Sigmoid colon (tissue), 7 donors: ENCODE results near the gene TEC. TPM values are rescaled to one million over a fixed set of nuclear protein-coding genes. Genes with fewer than 3 reads are reported as not detected.

Source experiments
- DNase-seq: peaks from one replicate; pipeline ENCODE4 v3.0.0-alpha.2; 2019
- H3K27ac ChIP-seq, 4 donors: fragments of 200-600 bp; sonication (generic); one replicate each; pipeline ENCODE4 v1.5.1; 2016 to 2019; ENCODE audit warnings: mild to moderate bottlenecking in 1 of 4
- H3K27me3 ChIP-seq, 3 donors: fragments of 200-600 bp; sonication (generic); one replicate each; pipeline ENCODE4 v1.5.1; 2019; ENCODE audit warnings: mild to moderate bottlenecking in 1 of 3
- H3K36me3 ChIP-seq, 4 donors: fragments of 200-600 bp; sonication (generic); one replicate each; pipeline ENCODE4 v1.5.1; 2016 to 2019
- H3K4me1 ChIP-seq, 4 donors: fragments of 200-600 bp; sonication (generic); one replicate each; pipeline ENCODE4 v1.5.1; 2017 to 2019
- H3K4me3 ChIP-seq, 4 donors: fragments of 200-600 bp; sonication (generic); one replicate each; pipeline ENCODE4 v1.5.1; 2017 to 2019; ENCODE audit warnings: mild to moderate bottlenecking in 2 of 4, moderate library complexity in 1 of 4
- H3K9me3 ChIP-seq, 4 donors: fragments of 200-600 bp in 3 of 4; sonication (generic) in 3 of 4; one replicate each; pipeline versions ENCODE4 v1.5.1 to v1.6.1; 2013 to 2019
- CTCF ChIP-seq, 4 experiments: fragments of 450-650 bp in 3 of 4; fragments of 200-600 bp in 1 of 4; IDR thresholded peaks; one replicate each; pipeline ENCODE4 v1.5.1; 2016 to 2019; ENCODE audit warnings: antibody characterized with exemption in 4 of 4, mild to moderate bottlenecking in 3 of 4, moderate library complexity in 2 of 4
- EP300 ChIP-seq, 4 donors: sonication (generic); formaldehyde crosslinking; IDR thresholded peaks; one replicate each; pipeline ENCODE4 v1.6.1; 2017; ENCODE audit warnings: antibody characterized with exemption in 4 of 4
- POLR2A ChIP-seq, 2 donors: fragments of 450-650 bp; IDR thresholded peaks; one replicate each; pipeline ENCODE4 v1.6.1; 2016; ENCODE audit warnings: antibody characterized with exemption in 2 of 2, mild to moderate bottlenecking in 2 of 2, moderate library complexity in 2 of 2
- POLR2AphosphoS5 ChIP-seq, 4 donors: sonication (generic); formaldehyde crosslinking; IDR thresholded peaks; one replicate each; pipeline ENCODE4 v1.6.1; 2017; ENCODE audit warnings: antibody characterized with exemption in 4 of 4
- WGBS, 2 donors: extraction: QIAGEN DNeasy Blood & Tissue Kit; methylation state at CpG; one replicate each; pipeline ENCODE4 v1.1.7; 2013; 5-methylcytosine and 5-hydroxymethylcytosine counted together
- intact Hi-C: fragments of 100-400 bp; cut with DNase I; formaldehyde crosslinking; loops from one replicate; pipeline ENCODE4 v1.15.1; 2023
- polyA plus RNA-seq, 3 donors: library from polyadenylated mRNA; stranded (reverse); fragments of 200-250 nt; gene quantifications; one replicate each; pipeline ENCODE4 v1.2.3, GENCODE V29; 2013
- total RNA-seq, 4 donors: library from RNA; depleted of rRNA; stranded (reverse); fragments of >200 nt; gene quantifications; one replicate each; pipeline ENCODE4 v1.1.0, GENCODE V29; 2016
- donor health status: healthy with polysubstance abuse.
- donor health status: Bipolar disorder and iron deficiency.
- donor health status: healthy.

The TEC gene
- total and polyA plus RNA-seq, 7 donors: 1.1 to 5.3 (median 2.0) TPM

GRCh38 chr4:48247142-48247877 is 22.3 kb downstream of the TEC start:
- WGBS, 2 donors: 79 to 90% methylated on average over 7 of the region's 7 CpGs
- Histone ChIP-seq H3K27me3 (no peaks in the 10 kb centered on the region), H3K27ac (no peak overlapping the region), H3K4me1 (peaks cover 0 to 6% (median 0%) of the 10 kb centered on the region in 4 donors), H3K9me3 (no peaks in the 10 kb centered on the region), H3K36me3 (no peaks in the 10 kb centered on the region), H3K4me3 (no peak overlapping the region)
- no peak for DNase-seq
- intact Hi-C loops: no loop called here
- TF ChIP-seq POLR2AphosphoS5 (IDR thresholded peaks at IDR 0.05) (no peak), EP300 (IDR thresholded peaks at IDR 0.05) (no peak), CTCF (IDR thresholded peaks at IDR 0.05) (no peak), POLR2A (IDR thresholded peaks at IDR 0.05) (no peak)

GRCh38 chr4:48244665-48245064 is 25.0 kb downstream of the TEC start:
- no peak for DNase-seq
- intact Hi-C loops: no loop called here
- Histone ChIP-seq H3K27ac (no peak overlapping the region), H3K4me1 (peaks cover 0 to 6% (median 0%) of the 10 kb centered on the region in 4 donors), H3K27me3 (no peaks in the 10 kb centered on the region), H3K36me3 (no peaks in the 10 kb centered on the region), H3K4me3 (no peak overlapping the region), H3K9me3 (no peaks in the 10 kb centered on the region)
- no peak for TF ChIP-seq POLR2A (IDR thresholded peaks at IDR 0.05)
- TF ChIP-seq CTCF (IDR thresholded peaks at IDR 0.05): no peak
- TF ChIP-seq EP300 (IDR thresholded peaks at IDR 0.05): no peak
- no peak for TF ChIP-seq POLR2AphosphoS5 (IDR thresholded peaks at IDR 0.05)
- 97 to 99% methylated on average over 4 of the region's 4 CpGs for WGBS, 2 donors

- TF ChIP-seq POLR2AphosphoS5 (IDR thresholded peaks at IDR 0.05): no peak
- TF ChIP-seq CTCF (IDR thresholded peaks at IDR 0.05): no peak
- TF ChIP-seq POLR2A (IDR thresholded peaks at IDR 0.05): no peak
- no peak for TF ChIP-seq EP300 (IDR thresholded peaks at IDR 0.05)
- Histone ChIP-seq H3K27me3 (no peaks in the 10 kb centered on the region), H3K36me3 (no peaks in the 10 kb centered on the region), H3K4me1 (peaks cover 0 to 6% (median 0%) of the 10 kb centered on the region in 4 donors), H3K4me3 (no peak overlapping the region), H3K9me3 (no peaks in the 10 kb centered on the region), H3K27ac (no peak overlapping the region)
- intact Hi-C loops: no loop called here
- no peak for DNase-seq
- WGBS, 2 donors: 85 to 86% methylated on average over 2 of the region's 2 CpGs
Observed at GRCh38 chr4:48243887-48244286, 25.8 kb downstream of the TEC start.

GRCh38 chr4:48243429-48243828 is 26.2 kb downstream of the TEC start:
- no peaks in the 10 kb centered on the region for H3K27me3 ChIP-seq
- intact Hi-C loops: no loop called here
- no peaks in the 10 kb centered on the region for H3K36me3 ChIP-seq
- H3K4me3 ChIP-seq: no peak overlapping the region
- no peak for TF ChIP-seq POLR2AphosphoS5 (IDR thresholded peaks at IDR 0.05)
- TF ChIP-seq POLR2A (IDR thresholded peaks at IDR 0.05): no peak
- no peak for TF ChIP-seq EP300 (IDR thresholded peaks at IDR 0.05)
- TF ChIP-seq CTCF (IDR thresholded peaks at IDR 0.05): no peak
- DNase-seq: no peak
- no peaks in the 10 kb centered on the region for H3K9me3 ChIP-seq
- 54 to 82% methylated on average over 3 of the region's 3 CpGs for WGBS, 2 donors
- H3K4me1 ChIP-seq: peaks cover 0 to 6% (median 0%) of the 10 kb centered on the region in 4 donors
- no peak overlapping the region for H3K27ac ChIP-seq
